Activated gamma-delta T cell (primary cell): ENCODE data around the gene TRMT2B.
"Not testable (repeated sequence)": the region's sequence is repeated elsewhere in the genome, so short reads cannot be mapped to it uniquely, and the experiment has no call there.

Experiments used
- DNase-seq: peaks from one replicate; lab custom pipeline; 2025; lab: John Stamatoyannopoulos, UW
- total RNA-seq, 2 donors: gene quantifications; one replicate each; lab custom pipeline; 2026; lab: John Stamatoyannopoulos, UW

TRMT2B gene, protein sequence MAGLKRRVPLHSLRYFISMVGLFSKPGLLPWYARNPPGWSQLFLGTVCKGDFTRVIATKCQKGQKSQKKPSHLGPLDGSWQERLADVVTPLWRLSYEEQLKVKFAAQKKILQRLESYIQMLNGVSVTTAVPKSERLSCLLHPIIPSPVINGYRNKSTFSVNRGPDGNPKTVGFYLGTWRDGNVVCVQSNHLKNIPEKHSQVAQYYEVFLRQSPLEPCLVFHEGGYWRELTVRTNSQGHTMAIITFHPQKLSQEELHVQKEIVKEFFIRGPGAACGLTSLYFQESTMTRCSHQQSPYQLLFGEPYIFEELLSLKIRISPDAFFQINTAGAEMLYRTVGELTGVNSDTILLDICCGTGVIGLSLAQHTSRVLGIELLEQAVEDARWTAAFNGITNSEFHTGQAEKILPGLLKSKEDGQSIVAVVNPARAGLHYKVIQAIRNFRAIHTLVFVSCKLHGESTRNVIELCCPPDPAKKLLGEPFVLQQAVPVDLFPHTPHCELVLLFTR
- total RNA-seq, result 78.9 to 83.0 reads per million in 2 donors

DNA sequence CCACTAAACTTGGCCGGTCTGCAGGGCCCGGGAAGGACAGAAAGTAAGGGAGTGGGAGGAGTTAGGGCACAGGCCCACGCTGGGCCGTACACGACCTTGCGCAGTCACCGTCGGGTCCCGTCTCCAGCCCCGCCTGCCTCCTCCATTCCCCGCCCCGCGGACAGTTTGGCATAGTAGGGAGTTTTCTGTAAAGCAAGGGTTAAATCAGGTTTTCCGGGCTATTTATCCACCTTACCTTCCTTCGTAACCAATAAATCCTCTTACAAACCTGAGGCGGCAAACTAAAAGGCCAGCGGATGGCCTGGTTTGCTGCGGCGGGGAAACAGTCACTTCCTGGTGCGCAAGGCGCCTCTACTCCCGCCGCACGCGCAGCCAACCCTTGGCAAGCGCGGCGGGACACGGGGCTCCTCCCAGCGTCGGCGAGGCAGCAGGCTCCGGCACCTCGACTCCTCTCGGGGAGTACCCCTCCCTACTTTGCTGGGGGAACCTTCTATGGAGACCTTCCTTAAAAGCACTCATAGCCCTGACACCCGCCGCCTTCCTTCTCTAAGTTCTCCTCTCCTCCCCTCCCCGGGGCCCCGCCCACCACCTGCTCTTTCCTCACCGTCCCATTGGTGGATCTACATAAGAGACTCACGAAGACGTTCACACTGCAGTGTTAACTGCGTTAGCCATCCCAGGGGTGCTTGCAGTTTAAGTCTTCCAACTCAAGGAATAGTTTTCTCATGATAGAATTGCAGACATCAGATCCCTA, at the start of gene TRMT2B:
TSS of gene TRMT2B (minus strand) at position 563 of the 754 bp plus-strand sequence. CDS start 9,822 bp downstream, outside the sequence.
- DNase-seq, result peak; percentile 48

DNA sequence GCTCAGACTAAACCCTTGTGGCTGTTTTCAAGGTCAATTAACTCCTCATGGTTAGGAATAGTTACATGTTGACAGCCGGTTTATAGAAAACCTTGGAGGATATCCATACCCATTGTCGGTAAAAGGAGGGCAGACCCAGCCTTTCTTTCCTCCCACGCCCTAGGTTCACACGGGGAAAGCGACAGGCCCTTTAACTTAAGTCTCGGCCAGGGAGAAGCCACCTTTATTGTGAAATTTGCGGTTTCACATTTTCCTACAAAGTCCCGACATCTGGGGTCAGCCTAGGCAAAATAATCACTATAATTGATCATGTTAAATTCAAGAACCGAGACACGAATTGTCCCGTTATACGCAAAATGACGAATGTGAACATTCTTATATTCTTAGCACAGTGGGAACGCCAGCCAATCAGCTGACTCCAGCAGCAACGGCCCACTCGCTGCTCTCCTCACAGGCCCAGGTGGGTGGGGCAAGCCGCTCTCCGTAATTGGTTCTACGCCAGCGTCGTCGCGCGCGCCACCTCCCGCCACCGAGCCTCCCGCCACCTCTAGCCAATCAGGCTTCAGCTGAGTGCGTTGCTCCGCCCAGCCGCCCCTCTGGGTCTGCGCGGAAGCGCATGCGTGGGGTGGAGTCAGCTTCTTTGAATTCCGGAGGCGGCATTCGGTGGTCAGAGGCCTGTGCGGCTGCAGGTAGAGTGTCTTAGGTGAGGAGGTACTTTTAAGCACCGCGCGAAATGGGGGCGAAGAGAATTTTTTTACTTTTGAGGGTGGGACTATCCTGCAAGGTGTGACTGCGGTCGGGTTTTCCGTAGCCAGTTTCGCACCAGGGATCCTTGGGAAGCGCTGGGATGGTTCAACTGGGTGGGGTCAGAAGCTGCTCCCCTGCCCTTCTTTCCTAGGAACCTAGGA, 45.9 kb upstream of the TRMT2B start, which contains the start of gene CENPI:
TSS of gene CENPI (plus strand) at position 659 of the 908 bp plus-strand sequence. CDS start 2,867 bp downstream, outside the sequence.
- DNase-seq, result peak; percentile 84

DNA sequence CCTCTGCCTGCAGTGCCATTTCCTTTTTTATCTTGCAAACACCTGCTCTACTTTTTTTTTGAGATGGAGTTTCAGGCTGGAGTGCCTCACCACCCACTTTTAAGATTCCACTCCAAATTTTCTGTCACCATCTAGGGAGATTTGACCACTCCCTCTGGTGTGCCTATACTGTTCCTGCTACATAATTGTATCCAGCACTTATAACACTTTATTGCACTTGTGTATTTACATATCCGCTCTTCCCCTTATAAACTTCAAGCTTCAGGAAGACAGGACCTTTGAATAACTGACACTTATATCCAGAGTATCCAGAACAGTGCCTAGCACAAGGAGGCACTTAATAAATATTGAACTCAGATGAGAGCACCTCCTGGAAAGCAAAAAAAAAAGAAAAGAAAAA, 39.9 kb upstream of the TRMT2B start:
- no peak for DNase-seq

DNA sequence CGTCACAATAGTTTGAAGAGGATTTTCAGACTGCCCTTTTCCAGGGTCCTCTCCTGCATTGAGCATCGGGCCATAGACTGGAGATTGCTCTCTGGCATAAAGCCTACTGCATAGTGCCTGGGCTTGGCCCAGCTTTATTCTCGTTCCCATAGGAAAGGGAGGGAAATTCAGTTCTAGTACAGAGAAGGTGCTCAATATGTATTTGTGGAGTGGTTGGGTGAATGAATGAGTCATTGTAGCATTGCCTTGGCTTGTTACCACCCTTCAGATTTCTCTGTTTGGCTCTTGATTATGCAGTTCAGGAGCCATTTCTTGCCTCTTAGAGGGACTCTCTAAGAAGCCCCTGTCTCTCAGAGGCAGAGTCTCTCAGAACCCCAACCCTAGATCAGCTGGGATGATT, 29.3 kb upstream of the TRMT2B start:
- no peak for DNase-seq

DNA sequence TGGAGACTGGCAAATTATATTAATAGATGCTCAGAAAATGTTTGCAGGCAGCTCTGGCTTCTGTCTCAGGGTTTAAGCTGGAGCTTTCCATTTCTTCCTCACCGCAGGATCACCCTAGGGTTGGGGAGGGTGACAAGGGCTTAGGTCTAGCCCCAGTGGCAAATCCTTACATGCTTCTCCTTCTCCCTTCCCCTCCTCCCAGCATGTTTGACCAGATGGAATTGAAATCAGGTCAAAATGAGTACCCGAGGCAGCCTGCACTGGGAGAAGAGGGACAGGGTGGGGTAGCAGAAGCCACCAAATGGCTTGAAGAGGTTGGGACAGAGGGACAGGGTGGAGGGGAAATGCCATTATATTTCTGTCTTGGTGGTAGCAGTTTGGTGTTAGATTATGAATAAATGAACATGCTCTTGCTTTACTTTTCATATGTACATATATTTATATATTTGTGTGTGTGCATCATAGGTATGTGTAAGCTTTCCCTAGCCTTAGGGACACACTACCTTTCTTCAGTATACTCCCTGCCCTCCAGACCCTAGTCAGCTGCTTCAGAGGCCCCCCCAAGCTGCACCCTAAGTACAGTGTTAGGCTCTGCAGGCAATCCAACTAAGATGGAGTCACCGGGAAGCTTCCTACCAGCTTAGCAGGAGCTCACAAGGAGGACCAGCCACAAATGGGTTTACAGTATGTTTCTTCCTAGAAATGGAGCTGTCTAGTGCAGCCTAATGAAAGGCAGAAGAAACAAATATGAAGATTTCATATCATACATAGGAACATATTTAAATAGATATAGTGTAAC, 28.6 kb upstream of the TRMT2B start:
- DNase-seq, result no peak

GRCh38 chrX:101079736-101080270, 27.9 kb upstream of the TRMT2B start:
- no peak for DNase-seq

DNA sequence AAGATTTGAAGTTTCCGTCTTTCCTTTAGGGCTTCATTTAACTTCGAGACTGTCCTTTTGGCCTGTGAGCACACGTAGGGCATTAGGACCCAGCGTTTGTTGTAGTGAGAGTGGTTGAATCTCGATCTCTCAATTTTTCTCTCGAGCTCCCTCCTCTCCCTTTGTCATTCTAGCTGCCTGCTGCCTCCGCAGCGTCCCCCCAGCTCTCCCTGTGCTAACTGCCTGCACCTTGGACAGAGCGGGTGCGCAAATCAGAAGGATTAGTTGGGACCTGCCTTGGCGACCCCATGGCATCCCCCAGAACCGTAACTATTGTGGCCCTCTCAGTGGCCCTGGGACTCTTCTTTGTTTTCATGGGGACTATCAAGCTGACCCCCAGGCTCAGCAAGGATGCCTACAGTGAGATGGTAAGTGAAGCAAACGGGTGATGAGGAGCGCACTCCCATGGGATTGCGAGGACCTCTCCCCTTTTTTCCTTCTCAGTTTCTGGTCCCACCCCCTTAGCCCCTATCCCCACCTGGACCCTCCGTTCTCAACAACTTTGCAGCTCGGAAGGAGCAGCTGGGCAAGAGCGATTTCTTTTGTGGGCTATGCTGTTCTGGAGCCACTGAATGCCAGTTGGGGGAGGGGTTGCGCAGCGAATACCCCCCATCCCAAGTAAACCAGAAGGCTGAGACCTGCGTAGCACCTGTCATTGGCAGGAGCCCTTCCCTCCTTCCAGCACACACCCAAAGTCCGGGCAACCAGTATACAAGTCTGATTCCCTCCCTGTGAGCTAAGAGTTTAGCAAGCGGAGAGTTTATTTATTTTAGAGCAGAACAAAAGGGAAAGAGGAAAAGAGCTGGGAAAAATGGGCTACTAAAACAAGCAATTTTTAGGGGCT, 27.0 kb upstream of the TRMT2B start, which contains the start of gene TMEM35A:
TSS of gene TMEM35A (plus strand) at position 164 of the 883 bp plus-strand sequence. CDS start at position 288, 124 bp downstream.
- DNase-seq, result no peak

- no peak for DNase-seq
Observed at GRCh38 chrX:101071582-101071981, 19.7 kb upstream of the TRMT2B start.

- DNase-seq, result no peak
Observed at GRCh38 chrX:101062176-101062575, 10.3 kb upstream of the TRMT2B start.

DNA sequence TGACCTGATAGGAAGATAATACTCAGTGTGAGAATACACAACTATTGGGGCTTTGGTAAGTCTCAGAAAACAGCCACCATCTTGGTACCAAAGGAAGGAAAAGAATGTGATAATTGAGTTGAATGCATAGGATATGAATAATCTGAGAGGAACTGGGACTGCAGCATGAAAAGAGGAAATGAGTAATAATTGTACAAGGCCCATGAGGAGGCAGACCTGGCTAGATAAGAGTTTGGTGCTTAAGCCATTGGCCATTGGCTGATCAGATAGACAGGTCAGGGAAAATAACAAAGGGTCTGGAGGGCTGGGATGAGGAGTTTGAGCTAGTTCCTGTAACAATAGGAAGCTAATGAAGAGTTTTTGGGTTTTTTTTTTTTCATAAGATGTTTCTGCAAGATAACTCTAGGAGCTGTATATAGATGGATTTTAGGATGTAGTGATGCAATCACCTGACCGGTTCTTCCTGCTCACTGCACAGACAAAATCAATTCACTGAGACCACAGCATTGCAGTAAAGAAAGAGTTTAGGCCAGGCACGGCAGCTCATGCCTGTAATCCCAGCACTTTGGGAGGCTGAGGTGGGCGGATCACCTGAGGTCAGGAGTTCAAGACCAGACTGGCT, 5.3 kb upstream of the TRMT2B start:
- DNase-seq, result no peak

DNA sequence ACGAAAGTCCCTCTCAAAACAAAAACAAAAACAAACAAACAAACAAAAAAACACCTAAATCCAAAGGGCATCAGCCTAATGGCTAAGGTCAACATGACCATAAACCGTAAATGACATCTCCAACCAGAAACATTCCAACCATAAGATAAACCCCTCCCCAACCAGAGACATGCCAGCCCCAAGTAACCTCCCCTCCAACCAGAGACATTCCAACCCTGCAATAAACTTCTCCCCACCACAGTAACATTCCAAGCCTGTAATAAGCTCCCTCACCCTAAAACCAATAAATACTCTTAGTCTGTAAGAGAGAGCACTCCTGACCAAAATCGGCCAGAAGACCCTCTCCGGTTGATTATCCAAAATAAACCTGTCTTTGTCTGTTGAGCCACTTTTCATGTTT, 4.6 kb upstream of the TRMT2B start:
- not testable (repeated sequence) for DNase-seq

GRCh38 chrX:101051153-101051548, 760 bp downstream of the TRMT2B start:
- no peak for DNase-seq

DNA sequence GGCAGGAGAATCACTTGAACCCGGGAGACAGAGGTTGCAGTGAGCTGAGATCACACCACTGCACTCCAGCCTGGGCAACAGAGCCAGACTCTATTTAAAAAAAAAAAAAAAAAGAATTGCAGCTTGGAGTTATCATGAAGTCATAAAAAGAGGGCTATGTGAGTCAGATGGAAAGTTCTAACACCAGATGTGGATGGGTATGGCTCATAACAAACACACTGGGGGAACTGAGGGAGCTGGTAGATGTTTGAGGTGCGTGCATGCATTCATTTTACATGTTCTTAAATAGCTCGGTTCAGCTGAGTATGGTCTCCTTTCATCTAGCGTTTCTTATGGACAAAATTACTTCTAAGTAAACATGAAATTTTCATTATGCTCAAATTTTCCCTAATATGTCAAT, 11.7 kb downstream of the TRMT2B start:
- DNase-seq, result no peak

DNA sequence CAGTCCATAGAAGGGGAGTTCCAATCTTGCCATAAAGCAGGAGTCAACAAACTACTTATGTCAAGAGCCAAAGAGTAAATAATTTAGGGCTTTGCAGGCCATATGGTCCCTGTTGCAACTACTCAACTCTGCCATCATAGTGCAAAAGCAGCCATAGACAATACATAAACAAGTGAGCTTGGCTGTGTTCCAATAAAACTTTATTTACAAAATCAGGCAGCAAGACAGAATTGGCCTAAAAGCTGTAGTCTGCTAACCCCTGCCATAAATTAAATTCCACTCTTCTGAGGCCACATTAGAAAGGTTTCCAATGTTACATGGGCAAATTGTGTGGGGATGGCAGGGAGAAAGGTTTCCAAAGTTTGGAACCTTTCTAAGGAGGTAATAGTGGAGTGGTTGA, 14.7 kb downstream of the TRMT2B start:
- DNase-seq, result no peak

DNA sequence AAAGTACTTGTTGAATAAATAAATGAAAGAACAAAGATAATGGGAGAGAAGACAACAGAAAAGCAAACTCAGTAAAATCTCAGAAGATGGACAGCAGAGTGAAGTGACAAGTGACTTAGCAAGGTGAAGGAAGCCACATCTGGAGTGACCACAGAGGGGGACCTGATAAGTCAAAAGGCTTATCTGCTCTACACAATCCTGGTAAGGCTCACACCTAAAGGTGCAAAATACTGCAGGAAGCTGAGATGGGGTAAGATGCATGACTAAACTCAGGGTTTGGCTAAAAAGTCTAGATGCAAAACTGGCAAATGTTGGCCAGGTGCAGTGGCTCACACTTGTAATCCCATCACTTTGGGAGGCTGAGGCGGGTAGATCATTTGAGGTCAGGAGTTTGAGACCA, 22.2 kb downstream of the TRMT2B start:
- DNase-seq, result no peak

GRCh38 chrX:101028562-101028961, 23.3 kb downstream of the TRMT2B start:
- DNase-seq, result no peak

- DNase-seq, result no peak
Observed at GRCh38 chrX:101025126-101025525, 26.8 kb downstream of the TRMT2B start.

GRCh38 chrX:101022020-101022419, 29.9 kb downstream of the TRMT2B start:
- no peak for DNase-seq

- DNase-seq, result not testable (repeated sequence)
Observed at GRCh38 chrX:101012031-101012430, 39.9 kb downstream of the TRMT2B start.
